NCI-H1048 (cell line): ENCODE data around the gene PBX4.
A peak's percentile ranks its signal among the peaks of the same experiment; 100 is the strongest.

Experiments
- DNase-seq: peaks from one replicate; lab custom pipeline; 2025; lab: John Stamatoyannopoulos, UW

The PBX4 gene

DNA sequence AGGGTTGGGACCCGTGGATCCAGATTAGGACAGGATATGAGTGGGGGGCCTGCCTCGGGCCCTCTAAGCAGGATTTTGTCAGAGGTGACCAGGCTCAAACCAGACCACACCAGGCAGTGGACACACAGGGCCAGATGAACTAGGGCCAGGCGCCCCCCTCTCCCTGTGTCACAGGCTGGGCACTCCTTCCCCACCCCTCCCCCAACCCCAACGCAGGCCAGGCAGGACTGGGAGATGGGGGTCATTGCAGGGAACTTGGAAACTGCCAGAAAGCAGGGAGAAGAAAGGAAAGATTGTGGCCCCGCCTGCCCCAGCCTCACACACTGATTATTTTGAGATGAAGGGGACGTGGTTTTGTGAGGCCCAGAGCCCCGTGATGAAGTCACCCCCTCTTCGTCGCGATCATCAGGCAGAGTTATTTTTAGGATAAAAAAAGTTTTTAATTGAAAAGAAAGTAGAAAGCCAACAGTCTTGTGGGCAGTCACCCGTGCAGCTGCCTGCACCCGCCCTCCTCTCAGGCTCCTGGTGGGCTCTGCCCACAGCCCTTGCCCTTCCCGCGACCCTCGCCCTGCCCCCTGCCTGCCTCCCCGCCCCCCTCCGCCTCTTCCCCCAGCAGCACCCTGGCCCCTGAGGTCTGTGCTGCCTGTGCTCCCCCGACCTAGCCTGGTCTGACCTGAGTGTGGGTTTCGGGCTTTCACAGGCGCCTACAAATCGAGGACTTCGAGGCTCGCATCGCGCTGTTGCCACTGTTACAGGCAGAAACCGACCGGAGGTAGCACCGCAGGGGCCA is 91.7 kb downstream of the PBX4 start:
- no peak for DNase-seq

DNA sequence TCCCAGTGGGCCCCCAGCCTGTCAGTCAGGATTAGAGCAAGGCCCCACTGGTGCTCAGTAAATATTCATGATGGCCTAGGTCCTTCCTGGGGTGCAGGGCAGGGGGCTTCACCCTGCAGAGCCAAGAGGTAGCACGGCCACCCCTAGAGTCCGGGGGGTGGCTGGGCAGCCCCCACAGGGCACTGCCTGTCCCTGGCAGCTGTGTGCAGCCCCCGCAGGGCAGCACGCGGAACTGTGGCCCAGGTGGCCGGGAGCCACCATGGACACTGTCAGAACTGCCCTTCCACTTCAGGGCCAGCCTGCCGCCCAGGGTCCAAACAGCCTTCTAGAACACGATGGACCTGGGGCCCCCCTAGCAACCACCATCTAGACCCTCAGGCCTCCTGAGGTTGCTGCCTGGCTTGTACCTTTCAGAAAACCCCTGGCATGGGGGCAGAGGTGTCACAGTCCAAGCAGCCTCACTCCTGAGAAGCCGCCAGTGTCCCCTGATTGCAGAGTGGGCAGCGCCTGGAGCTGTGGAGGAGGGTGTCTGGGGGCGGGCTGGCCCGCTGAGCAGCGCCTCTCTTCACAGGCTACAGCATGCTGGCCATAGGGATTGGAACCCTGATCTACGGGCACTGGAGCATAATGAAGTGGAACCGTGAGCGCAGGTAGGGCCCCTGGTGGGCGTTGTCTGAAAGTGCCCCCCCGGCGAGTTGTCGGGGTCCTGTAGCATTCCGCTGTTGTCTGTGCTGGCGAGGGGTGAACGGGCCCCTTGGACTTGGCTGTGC is 92.7 kb downstream of the PBX4 start:
- DNase-seq, result no peak

DNA sequence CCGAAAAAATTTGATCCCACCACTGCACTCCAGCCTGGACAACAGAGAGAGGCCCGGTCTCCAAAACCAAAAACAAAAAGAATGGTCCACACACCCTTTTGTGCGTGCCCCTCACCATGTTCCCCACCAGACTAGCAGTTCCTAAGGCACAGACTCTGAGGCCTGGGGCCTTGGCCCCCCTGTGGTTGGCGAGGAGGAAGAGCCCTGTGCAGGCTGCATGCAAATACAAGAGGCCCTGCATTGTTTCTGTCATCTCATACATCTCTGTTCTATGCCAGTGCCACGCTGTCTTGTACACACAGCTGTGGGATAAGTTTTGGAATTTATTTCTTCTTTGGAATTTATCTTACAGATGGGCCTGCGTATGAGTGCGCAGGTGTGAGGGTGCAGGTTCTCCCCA is 94.4 kb downstream of the PBX4 start:
- DNase-seq, result no peak

DNA sequence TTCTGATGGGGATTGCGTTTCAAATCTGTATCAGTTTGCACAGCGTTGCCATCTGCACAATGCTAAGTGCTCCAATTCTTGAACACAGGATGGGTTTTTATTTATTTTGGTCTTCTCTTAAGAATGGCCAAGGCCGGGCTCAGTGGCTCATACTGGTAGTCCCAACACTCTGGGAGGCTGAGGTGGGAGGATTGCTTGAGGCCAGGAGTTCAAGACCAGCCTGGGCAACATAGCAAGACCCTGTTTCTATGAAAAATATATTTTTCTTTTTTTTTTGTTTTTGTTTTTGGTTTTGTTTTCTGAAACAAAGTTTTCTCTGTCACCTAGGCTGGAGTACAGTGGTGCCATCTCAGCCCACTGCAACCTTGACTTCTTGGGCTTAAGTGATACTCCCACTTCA is 95.3 kb downstream of the PBX4 start:
- DNase-seq, result no peak

DNA sequence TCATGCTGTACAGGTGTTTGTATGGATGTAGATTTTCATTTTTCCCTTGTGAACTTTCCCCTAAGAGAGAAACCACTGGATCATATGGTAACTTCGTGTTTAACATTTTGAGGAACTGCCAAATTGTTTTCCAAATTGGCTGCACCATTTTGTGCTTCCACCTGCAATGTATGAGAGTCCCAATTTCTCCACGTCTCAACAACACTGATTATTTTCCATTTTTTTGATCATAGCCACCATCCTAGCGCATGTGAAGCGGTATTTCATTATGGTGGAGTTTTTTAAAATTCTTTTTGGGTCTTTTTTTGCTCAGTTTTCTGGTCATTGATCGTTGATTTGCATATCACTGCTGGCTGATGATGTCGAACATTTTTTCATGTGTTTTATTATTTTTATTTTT is 97.5 kb downstream of the PBX4 start:
- DNase-seq, result no peak

DNA sequence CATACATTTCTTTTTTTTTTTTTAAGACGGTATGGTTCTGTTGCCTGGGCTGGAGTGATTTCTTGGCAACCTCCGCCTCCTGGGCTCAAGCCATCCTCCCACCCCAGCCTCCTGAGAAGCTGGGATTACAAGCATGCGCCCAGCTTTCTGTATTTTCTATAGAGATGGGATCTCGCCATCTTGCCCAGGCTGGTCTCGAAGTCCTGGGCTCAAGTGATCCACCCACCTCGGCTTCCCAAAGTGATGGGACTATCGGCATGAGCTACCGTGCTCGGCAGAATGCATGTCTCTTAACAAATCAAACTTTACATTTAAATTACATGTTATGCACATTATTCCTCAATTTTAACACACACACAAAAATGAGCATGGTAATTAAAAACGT is 101.3 kb downstream of the PBX4 start:
- no peak for DNase-seq

DNA sequence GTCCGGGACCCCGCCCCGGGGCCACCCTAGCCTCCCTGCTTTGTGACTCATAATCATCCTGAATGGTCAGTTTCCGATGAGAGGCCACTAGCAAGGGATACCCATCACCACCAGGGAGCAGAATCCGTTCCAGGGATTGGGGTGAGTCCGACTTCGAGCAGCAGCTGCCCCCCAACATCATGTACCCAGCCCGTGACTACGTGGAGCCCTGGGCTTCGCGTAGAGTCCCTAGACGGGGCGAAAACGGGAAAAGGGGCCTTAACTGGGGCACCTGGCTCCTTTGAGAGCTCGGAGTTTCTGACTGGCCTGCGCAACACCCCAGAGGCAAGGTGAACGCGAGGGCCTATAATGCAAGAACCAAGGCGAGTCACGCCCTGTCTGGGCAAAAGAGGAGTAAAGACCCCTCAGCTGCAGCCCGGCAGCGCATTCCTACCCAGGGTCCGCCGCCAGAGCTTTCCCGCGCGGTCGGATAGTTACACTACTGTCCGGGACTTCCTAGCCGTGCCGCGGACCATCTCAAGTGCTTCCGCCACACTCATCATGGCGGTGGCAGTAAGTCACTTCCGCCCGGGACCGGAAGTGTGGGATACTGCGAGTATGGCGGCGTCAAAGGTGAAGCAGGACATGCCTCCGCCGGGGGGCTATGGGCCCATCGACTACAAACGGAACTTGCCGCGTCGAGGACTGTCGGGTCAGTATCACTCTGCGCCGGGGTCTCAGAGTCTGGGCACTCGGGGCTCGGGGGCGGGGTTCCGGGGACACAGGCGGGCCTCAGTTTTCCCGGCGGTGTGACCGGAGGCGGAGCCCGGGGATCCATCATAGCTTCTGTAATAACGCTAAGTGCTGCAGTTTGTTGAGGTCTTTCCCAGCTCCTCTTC is 102.6 kb downstream of the PBX4 start, which contains the start of gene NDUFA13:
Gene NDUFA13 (plus strand): TSS at position 584 of the 878 bp plus-strand sequence. CDS start 14 bp downstream, at position 598.
- DNase-seq, result peak; percentile 48

DNA sequence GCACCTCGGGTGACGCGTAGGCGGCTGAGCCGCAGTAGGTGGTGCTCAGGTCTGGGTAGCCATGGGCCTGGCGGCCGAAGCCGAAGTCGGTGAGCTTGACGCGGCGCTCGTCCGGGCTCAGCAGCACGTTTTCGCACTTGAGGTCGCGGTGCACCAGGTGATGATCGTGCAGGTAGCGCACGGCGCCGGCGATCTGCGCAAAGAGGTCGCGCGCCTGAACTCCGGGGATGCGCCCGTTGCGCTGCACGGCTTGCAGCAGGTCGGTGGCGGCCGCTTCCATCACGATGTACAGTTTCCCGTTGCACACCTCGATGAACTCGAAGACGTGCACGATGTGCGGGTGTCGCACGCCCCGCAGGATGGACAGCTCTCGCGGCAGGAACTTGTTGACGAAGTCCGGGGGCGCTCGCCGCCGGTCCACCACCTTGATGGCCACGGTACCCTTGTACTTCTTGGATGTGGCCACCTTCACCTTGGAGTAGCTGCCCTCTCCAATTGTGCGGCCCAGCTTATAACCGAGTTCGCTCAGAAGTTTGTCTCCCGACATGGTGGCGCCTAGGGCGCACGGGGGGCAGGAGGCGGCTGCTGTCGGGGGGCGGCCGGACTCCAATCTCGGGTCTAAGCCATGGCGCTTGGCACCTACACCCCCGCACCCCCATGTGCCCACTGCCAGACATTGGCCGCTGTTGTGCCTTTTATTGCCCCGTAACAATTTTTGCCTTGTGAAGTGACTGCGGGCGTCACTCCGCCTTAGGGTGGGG is 103.4 kb downstream of the PBX4 start, which contains the start of gene TSSK6:
Gene TSSK6 (minus strand): TSS at position 668 of the 761 bp plus-strand sequence. CDS start 121 bp downstream, at position 547.
- DNase-seq, result no peak

DNA sequence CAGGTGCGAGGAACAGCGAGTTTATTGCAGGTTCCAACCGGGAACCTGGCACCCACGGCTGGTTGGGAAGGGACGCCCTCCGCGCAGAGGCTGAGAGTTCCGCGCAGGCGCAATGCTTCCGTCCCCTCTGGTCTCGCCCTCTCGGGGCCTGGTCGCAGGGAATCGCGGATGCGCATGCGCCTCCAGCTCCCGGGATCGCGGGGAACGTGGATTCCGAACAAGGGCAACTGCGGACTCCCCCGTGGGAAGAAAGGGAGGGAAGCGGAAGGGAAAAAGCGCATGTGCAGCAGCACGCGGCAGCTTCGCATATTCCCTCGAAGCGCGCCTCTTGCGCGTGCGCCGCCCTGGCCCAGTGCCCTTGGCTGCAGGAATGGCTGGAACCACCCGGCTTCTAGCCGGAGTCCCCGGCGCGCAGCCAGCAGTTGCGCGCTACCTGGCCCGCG is 104.3 kb downstream of the PBX4 start:
- no peak for DNase-seq

DNA sequence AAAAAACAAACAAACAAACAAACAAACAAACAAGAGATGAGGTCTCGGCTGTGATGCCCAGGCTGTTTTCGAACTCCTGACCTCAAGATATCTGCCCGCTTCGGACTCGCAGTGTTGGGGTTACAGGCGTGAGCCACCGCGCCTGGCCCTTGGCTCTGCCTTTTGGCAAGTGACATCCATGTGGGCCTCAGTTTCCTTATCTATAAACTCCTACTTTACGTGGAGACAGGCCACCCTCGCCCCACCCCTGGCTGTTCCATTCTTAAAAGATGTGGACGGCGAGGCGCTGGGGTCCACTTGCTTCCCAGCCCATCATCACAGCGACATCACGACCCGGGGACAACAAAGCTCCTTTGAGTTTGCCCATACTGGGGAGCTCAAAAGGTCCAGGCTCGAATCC is 104.8 kb downstream of the PBX4 start:
- no peak for DNase-seq
